ENCODE results near the gene CASS4. TPM values are rescaled to one million over a fixed set of nuclear protein-coding genes. Genes with fewer than 3 reads are reported as not detected.

CASS4 gene
- total RNA-seq, 2 experiments from 2014 or later, result 10.9 to 21.8 TPM

DNA sequence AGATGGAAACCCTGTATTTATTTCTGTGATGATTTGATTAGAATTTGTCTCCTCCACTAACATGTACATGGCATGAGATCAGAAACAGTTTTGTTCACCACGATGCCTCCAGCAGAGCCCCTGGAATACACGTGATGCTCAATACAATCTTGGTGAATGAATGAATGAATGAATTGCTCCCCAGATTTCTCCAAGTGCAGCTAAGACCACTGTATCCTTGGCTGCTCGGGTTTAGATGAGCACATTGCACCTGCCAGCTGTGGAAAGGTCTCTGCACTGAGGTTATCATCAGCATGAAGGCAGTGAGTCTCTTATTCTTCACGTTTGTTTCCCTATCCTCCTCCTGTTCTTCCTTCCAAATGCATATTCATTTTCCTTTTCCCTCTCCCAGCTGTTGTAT lies 17.9 kb downstream of the CASS4 start:
- Mint-ChIP-seq H3K36me3 (peaks cover 24% of the 10 kb centered on the region), H3K4me3 (peak overlapping the region; percentile 62), H3K27ac (peak overlapping the region; percentile 85), H3K4me1 (peaks cover 46% of the 10 kb centered on the region), H3K27me3 (no peaks in the 10 kb centered on the region), H3K9me3 (ENCODE audit: low read depth) (no peaks in the 10 kb centered on the region)
- CTCF ChIA-PET, result interaction anchor here (0.6 to 4.1 kb wide), 3 partner anchors 8 to 11 kb away, joined by 3 to 19 read pairs (median 3); no protein-coding TSS in a partner anchor
- ATAC-seq, result no peak
- no peak for DNase-seq

DNA sequence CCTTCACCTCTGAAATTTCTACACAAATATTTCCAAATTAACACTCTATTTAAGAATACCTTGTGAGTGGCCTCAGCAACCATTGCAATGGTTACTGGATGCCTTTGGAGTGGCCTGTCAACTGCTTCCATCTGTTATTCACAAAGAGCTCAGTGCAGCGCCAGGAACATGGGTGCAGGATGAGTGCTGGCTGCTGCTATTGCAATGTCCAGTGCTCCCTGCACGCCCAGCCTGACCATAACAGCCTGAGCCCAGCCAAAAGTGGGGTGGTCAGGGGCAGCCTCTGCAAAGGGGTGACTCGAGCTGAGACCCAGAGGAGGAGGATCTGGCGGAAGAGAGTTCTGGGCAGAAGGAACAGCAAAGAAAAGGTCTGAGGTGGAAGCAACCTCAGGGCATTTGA lies 18.4 kb downstream of the CASS4 start:
- no peaks in the 10 kb centered on the region for H3K9me3 Mint-ChIP-seq (ENCODE audit: low read depth)
- CTCF ChIA-PET, result interaction anchor here (1.0 to 4.1 kb wide), 2 partner anchors 8 to 11 kb away, joined by 3 to 19 read pairs; no protein-coding TSS in a partner anchor
- no peaks in the 10 kb centered on the region for H3K27me3 Mint-ChIP-seq
- ATAC-seq (no peak), DNase-seq (no peak)
- H3K27ac Mint-ChIP-seq, result no peak overlapping the region
- no peak overlapping the region for H3K4me3 Mint-ChIP-seq
- H3K36me3 Mint-ChIP-seq, result peaks cover 26% of the 10 kb centered on the region
- H3K4me1 Mint-ChIP-seq, result peaks cover 43% of the 10 kb centered on the region

DNA sequence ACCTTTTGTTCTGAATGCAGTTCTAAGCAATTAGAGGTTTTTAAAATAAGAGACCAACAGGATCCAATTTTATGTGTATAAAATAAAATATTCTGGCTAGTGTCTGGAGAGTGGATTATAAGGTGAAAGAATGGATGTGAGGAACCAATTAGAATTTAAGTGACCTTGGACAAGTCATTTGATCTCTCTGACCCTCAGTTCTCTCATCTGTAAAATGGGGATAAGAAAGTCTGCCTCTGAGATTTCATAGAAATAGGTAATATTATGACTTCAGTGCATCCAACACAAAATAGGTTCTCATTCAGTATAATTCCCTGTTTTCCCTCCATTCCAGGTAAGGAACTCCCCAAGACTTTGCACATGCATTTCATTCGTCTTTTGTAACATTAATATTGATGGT lies 18.9 kb downstream of the CASS4 start:
- DNase-seq, result no peak
- CTCF ChIA-PET, result interaction anchor here (1.0 to 4.1 kb wide), 2 partner anchors 9 to 12 kb away, joined by 3 to 19 read pairs; no protein-coding TSS in a partner anchor
- peaks cover 43% of the 10 kb centered on the region for H3K4me1 Mint-ChIP-seq
- no peak overlapping the region for H3K4me3 Mint-ChIP-seq
- ATAC-seq, result no peak
- H3K36me3 Mint-ChIP-seq, result peaks cover 26% of the 10 kb centered on the region
- no peaks in the 10 kb centered on the region for H3K9me3 Mint-ChIP-seq (ENCODE audit: low read depth)
- H3K27me3 Mint-ChIP-seq, result no peaks in the 10 kb centered on the region
- no peak overlapping the region for H3K27ac Mint-ChIP-seq

DNA sequence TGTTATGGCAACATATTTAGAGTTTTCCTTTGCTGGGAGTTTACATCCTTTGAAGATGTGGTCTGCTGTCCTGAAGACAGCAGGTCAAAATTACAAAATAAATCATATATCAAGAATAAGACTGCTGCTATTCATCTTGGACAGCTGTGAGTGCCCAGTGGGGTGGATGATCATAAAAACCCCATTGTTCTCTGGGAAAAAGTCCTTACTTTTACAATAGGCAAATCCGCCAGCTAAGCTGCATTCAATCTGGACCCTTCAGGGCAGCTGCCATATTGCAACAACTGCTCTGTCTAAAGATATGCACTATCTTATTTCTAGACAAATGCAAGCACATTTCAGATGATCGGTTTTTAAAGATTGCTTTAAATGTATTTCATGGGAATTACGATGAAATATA lies 19.4 kb downstream of the CASS4 start:
- no peak for ATAC-seq
- Mint-ChIP-seq H3K9me3 (ENCODE audit: low read depth) (no peaks in the 10 kb centered on the region), H3K4me3 (no peak overlapping the region), H3K27me3 (no peaks in the 10 kb centered on the region), H3K27ac (no peak overlapping the region), H3K36me3 (peaks cover 26% of the 10 kb centered on the region), H3K4me1 (peaks cover 43% of the 10 kb centered on the region)
- DNase-seq, result no peak
- CTCF ChIA-PET, result interaction anchor here (4.1 kb wide), 1 partner anchor 9 kb away, joined by 19 read pairs; no protein-coding TSS in a partner anchor

DNA sequence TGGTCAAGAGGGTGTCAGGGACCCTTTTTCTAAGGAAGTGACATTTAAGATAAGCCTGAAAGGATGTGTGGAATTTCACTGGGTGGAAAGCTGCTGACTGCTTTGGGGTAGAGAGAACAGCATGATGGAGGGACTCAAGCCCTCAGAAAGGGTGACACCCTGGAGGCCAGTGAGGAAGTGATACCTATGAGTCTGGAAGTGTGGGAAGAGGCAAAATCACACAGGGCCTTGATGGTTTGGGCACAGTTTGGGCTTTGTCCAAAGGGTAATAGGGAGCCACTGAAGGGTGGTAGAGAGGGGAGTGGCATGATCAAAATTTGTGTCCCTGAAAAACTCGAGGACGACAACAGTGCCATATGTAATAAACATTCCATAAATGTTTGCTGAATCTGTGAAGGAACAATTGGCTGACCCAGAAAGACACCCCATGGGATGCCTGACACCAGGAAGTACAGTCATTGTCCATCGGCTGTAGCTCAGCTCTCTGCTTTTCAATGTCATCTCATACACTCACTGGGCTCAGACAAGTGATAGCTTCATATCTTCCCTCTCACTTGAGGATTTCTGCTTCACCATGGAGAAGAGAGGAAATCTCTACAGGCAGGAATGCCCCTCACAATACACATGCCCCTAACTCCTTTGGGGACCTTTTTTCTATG lies 21.3 kb downstream of the CASS4 start:
- CTCF ChIA-PET, result interaction anchor here (1.1 to 4.1 kb wide), 4 partner anchors 11 to 21 kb away, joined by 3 to 19 read pairs (median 6); partner anchors contain the start of gene CASS4
- H3K4me3 Mint-ChIP-seq, result no peak overlapping the region
- peaks cover 43% of the 10 kb centered on the region for H3K4me1 Mint-ChIP-seq
- H3K9me3 Mint-ChIP-seq (ENCODE audit: low read depth), result no peaks in the 10 kb centered on the region
- peak overlapping the region; percentile 19 for H3K27ac Mint-ChIP-seq
- H3K27me3 Mint-ChIP-seq, result no peaks in the 10 kb centered on the region
- DNase-seq (no peak), ATAC-seq (peak; percentile 25)
- peaks cover 35% of the 10 kb centered on the region for H3K36me3 Mint-ChIP-seq

DNA sequence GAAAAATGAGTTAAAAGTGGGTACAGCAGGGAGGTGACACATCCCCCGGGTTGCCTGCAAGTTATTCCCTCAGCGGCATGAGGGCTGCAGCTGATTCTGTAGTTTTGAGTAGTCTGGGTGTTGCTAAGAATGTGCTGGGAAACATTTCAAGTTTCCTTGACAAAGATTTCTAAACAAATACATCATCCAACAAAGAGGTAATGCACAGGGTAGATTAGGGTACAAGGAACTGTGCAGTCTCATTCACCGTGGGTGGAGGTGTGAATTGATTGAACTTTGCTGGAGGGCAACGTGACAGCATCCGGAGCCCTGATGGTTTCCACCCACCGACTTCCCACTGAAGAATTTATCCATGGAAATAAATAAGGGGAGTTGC lies 21.8 kb downstream of the CASS4 start:
- peaks cover 38% of the 10 kb centered on the region for H3K36me3 Mint-ChIP-seq
- ATAC-seq (peak; percentile 53), DNase-seq (no peak)
- peak overlapping the region; percentile 19 for H3K27ac Mint-ChIP-seq
- no peak overlapping the region for H3K4me3 Mint-ChIP-seq
- no peaks in the 10 kb centered on the region for H3K9me3 Mint-ChIP-seq (ENCODE audit: low read depth)
- H3K4me1 Mint-ChIP-seq, result peaks cover 42% of the 10 kb centered on the region
- H3K27me3 Mint-ChIP-seq, result no peaks in the 10 kb centered on the region
- CTCF ChIA-PET, result interaction anchor here (1.1 to 1.6 kb wide), 3 partner anchors 16 to 21 kb away, joined by 3 to 7 read pairs (median 4); partner anchors contain the start of gene CASS4

DNA sequence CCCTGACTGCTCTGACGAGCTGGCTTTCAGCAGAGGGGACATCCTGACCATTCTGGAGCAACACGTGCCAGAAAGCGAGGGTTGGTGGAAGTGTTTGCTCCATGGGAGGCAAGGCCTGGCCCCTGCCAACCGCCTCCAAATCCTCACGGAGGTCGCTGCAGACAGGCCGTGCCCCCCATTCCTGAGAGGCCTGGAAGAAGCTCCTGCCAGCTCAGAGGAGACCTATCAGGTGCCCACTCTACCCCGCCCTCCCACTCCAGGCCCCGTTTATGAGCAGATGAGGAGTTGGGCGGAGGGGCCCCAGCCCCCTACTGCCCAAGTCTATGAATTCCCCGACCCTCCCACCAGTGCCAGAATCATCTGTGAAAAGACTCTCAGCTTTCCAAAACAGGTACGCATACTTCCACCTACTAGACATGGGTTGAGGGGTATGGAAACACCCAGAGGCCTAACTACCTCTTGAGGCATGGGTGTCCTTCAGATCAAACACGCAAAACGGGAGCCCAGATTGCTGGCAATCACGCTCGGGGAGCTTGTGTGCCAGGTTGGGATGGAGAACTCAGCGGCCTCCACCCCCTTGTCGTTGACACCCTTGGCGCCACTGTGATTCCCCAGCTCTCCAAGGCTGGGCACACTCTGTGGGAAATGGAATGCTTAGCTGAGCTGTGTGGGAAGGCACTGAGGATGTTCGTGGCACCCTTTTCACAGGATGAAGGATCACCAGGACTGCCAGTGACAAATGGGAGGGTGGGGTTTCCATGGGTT lies 25.3 kb downstream of the CASS4 start:
- CTCF ChIA-PET, result interaction anchor here (0.6 kb wide), 1 partner anchor 26 kb away, joined by 4 read pairs; no protein-coding TSS in a partner anchor
- peaks cover 29% of the 10 kb centered on the region for H3K36me3 Mint-ChIP-seq
- H3K4me3 Mint-ChIP-seq, result no peak overlapping the region
- peak overlapping the region; percentile 24 for H3K27ac Mint-ChIP-seq
- no peak for DNase-seq
- ATAC-seq, result no peak
- H3K4me1 Mint-ChIP-seq, result peaks cover 56% of the 10 kb centered on the region
- H3K27me3 Mint-ChIP-seq, result no peaks in the 10 kb centered on the region
- H3K9me3 Mint-ChIP-seq (ENCODE audit: low read depth), result no peaks in the 10 kb centered on the region

DNA sequence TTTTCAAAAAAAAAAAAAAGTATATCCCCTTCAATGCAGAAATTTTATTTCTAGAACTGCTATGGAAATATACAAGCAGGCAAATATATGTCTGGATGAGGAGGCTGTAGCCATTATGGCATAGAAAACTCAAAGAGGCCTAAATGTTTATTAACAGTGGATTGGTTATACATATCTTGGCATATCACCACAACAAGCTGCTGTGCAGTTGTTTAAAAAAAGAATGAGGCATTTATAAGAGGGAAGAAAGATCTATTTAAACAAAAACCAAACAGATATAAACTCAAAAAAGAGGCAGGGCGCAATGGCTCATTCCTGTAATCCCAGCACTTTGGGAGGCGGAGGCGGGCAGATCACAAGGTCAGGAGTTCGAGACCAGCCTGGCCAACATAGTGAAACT lies 26.2 kb downstream of the CASS4 start:
- Mint-ChIP-seq H3K9me3 (ENCODE audit: low read depth) (no peaks in the 10 kb centered on the region), H3K27ac (peak overlapping the region; percentile 24), H3K27me3 (no peaks in the 10 kb centered on the region), H3K36me3 (peaks cover 27% of the 10 kb centered on the region), H3K4me1 (peaks cover 58% of the 10 kb centered on the region), H3K4me3 (no peak overlapping the region)
- ATAC-seq (no peak), DNase-seq (no peak)
- CTCF ChIA-PET, result interaction anchor here (2.2 kb wide), 1 partner anchor 20 kb away, joined by 7 read pairs; no protein-coding TSS in a partner anchor

DNA sequence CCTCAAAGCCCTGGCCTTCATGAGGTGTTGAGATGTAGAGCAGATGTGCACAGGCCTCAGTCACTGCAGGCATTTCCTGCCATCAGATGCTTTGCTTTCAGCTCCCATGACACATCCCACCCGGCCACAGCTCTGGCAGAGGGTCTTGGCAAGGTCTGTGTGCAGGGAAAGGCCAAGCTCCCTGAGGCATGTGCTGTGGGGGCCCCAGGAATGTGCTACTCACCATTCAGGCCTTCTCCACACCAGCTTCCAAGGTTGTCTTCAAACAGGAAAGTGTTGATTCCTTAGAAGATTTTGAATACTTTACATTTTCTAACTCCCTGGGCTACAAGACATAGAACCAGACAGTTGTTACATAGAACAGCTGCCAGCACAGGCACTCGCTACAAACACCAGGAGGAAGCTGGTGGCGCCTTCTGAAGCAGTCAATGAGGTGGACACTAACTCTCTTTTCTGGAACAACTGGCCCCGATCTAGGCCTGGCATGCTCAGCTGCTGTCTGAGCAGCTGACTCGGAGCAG lies 27.8 kb downstream of the CASS4 start:
- Mint-ChIP-seq H3K4me1 (peaks cover 49% of the 10 kb centered on the region), H3K27ac (peak overlapping the region; percentile 93), H3K4me3 (peak overlapping the region; percentile 44), H3K27me3 (no peaks in the 10 kb centered on the region), H3K36me3 (peaks cover 26% of the 10 kb centered on the region), H3K9me3 (ENCODE audit: low read depth) (no peaks in the 10 kb centered on the region)
- peak; percentile 43 for ATAC-seq
- DNase-seq, result peak; percentile 58
- CTCF ChIA-PET, result interaction anchor here (0.9 to 2.2 kb wide), 6 partner anchors 12 to 39 kb away, joined by 3 to 7 read pairs (median 3); partner anchors contain the start of gene CASS4

DNA sequence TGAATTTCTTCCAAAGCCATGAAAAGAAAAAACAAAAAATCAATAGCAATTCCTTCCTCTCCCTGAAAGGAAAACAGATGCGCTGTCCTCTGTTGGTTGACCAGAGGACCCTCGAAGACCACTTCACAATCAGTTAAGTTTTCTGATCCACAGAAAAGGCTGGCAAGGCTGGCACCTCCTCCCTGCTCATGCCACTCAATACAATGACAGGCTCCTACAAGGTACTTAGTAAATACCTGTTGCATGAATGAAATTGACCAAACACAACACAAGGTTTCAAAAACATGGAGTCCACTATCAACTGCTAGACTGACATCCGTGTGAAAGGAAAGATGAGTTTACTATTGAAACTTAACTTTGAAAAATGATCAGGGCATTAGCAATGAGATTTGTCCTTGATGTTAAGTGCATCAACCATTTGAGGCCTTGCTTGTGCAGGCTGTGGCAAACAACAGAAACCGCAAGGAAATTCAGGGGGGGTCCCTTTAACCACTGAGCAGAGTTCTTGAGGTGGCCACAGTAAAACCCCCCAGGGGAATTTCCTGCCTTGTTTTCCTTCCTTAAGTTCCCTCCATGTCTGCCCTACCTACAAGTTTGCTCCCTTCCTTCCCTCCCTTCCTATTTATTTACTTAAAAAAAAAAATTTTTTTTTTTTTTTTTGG lies 28.4 kb downstream of the CASS4 start:
- H3K27ac Mint-ChIP-seq, result peak overlapping the region; percentile 93
- no peaks in the 10 kb centered on the region for H3K9me3 Mint-ChIP-seq (ENCODE audit: low read depth)
- H3K36me3 Mint-ChIP-seq, result peaks cover 26% of the 10 kb centered on the region
- H3K27me3 Mint-ChIP-seq, result no peaks in the 10 kb centered on the region
- H3K4me1 Mint-ChIP-seq, result peaks cover 47% of the 10 kb centered on the region
- CTCF ChIA-PET, result interaction anchor here (0.6 to 2.2 kb wide), 6 partner anchors 11 to 1802 kb away, joined by 3 to 7 read pairs (median 3); partner anchors contain the start of gene CASS4
- peak; percentile 89 for DNase-seq
- ATAC-seq, result peak; percentile 68
- peak overlapping the region; percentile 44 for H3K4me3 Mint-ChIP-seq

DNA sequence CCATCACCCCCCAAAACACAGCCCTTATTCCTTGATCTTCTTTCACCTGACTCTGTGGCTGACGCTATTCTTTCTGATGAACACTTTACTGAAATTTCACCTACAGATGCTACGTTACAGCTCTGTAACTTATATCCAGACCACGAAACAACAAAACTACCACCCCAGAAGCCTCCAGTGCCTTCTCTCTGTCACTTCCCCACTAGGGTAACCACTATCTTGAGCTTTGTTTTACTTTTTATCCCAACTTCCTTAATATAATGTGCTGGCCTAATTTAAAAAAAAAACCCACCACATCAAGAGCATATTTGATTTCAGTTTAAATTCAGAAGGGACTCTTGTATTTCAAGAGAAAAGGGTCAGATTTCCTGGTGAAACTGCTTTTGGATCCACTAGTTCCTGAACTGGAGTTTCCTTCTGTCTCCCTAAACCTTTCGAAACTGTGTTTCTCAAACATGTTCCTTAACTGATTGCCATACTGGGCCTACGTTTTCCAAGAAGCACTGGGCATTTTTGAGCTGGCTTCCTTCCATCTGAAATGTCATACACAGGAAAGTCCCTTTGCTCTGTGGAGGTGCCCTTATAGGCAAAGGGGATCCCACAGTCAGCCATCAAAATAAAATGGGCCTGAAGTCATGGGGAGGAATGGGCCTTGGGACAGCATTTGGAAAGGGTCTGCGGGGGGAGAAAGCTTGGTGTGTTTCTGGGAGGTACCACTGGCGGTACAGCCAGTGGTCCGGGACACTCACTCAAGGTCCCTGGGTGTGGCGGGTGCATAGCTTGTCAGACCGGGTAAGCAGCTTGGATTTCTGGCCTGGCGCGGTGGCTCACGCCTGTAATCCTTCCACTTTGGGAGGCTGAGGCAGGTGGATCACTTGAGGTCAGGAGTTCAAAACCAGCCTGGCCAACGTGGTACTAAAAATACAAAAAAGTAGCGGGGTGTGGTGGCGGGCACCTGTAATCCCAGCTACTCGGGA lies 30.6 kb downstream of the CASS4 start:
- Mint-ChIP-seq H3K9me3 (ENCODE audit: low read depth) (no peaks in the 10 kb centered on the region), H3K27ac (peak overlapping the region; percentile 77), H3K4me1 (peaks cover 49% of the 10 kb centered on the region), H3K36me3 (peaks cover 23% of the 10 kb centered on the region), H3K27me3 (no peaks in the 10 kb centered on the region), H3K4me3 (no peak overlapping the region)
- CTCF ChIA-PET, result interaction anchor here (1.3 to 2.2 kb wide), 5 partner anchors 9 to 21 kb away, joined by 3 to 7 read pairs (median 4); no protein-coding TSS in a partner anchor
- DNase-seq, result no peak
- no peak for ATAC-seq
